SK-N-SH treated with all-trans-retinoic acid at 6 μM for 48 hours (cell line): Measurements from ENCODE around the gene CGREF1.

Experiments
- ATAC-seq: fragments of 200-7000 bp; cut with Tn5 transposase; 3 replicates; pipeline ENCODE4 v1.9.1; 2020; ENCODE audit warnings: mild to moderate bottlenecking, moderate library complexity
- ARNTL ChIP-seq: fragments of 450-650 bp; formaldehyde crosslinking; IDR thresholded peaks from 2 replicates; pipeline ENCODE4 v1.5.0; 2020; ENCODE audit warnings: low read depth, mild to moderate bottlenecking, moderate library complexity, borderline replicate concordance
- BACH2 ChIP-seq: fragments of 250-450 bp; sonication (Bioruptor Pico); IDR thresholded peaks from 2 replicates; pipeline ENCODE4 v1.9.0; 2021; ENCODE audit warnings: mild to moderate bottlenecking, borderline replicate concordance
- CSDC2 ChIP-seq: fragments of 250-450 bp; sonication (Bioruptor Pico); IDR thresholded peaks from 2 replicates; pipeline ENCODE4 v1.5.0; 2020; ENCODE audit warnings: mild to moderate bottlenecking, moderate library complexity
- ESRRG ChIP-seq: fragments of 250-450 bp; sonication (Bioruptor Pico); IDR thresholded peaks from 2 replicates; pipeline ENCODE4 v1.6.1; 2021; ENCODE audit warnings: mild to moderate bottlenecking
- GLIS3 ChIP-seq: fragments of 250-450 bp; sonication (Bioruptor Pico); IDR thresholded peaks from 2 replicates; pipeline ENCODE4 v1.5.0; 2020; ENCODE audit warnings: mild to moderate bottlenecking, moderate library complexity
- ISL1 ChIP-seq: fragments of 250-450 bp; sonication (Bioruptor Pico); IDR thresholded peaks from 2 replicates; pipeline ENCODE4 v2.1.2; 2022; ENCODE audit warnings: mild to moderate bottlenecking, moderate library complexity
- OSR1 ChIP-seq: fragments of 250-450 bp; sonication (Bioruptor Pico); IDR thresholded peaks from 2 replicates; pipeline ENCODE4 v1.8.0; 2022; ENCODE audit warnings: moderate library complexity, mild to moderate bottlenecking, inconsistent platforms
- PPARA ChIP-seq: fragments of 250-450 bp; sonication (Bioruptor Pico); IDR thresholded peaks from 2 replicates; pipeline ENCODE4 v1.5.0; 2020; ENCODE audit warnings: mild to moderate bottlenecking, borderline replicate concordance
- RARB ChIP-seq: fragments of 250-450 bp; sonication (Bioruptor Pico); IDR thresholded peaks from 2 replicates; pipeline ENCODE4 v1.8.0; 2021; ENCODE audit warnings: mild to moderate bottlenecking, moderate library complexity
- SNAI2 ChIP-seq: fragments of 250-450 bp; sonication (Bioruptor Pico); IDR thresholded peaks from 2 replicates; pipeline ENCODE4 v1.5.0; 2020; ENCODE audit warnings: mild to moderate bottlenecking, moderate library complexity
- TCF4 ChIP-seq: fragments of 250-450 bp; sonication (Bioruptor Pico); IDR thresholded peaks from 2 replicates; pipeline ENCODE4 v1.8.0; 2021; ENCODE audit warnings: mild to moderate bottlenecking, moderate library complexity, borderline replicate concordance
- ZC3H10 ChIP-seq: fragments of 250-450 bp; sonication (Bioruptor Pico); IDR thresholded peaks from 2 replicates; pipeline ENCODE4 v1.5.1; 2021; ENCODE audit warnings: mild to moderate bottlenecking, moderate library complexity
- ZFP3 ChIP-seq: fragments of 250-450 bp; sonication (Bioruptor Pico); IDR thresholded peaks from 2 replicates; pipeline ENCODE4 v1.5.0; 2020; ENCODE audit warnings: mild to moderate bottlenecking, moderate library complexity
- ZFP30 ChIP-seq: fragments of 450-650 bp; formaldehyde crosslinking; IDR thresholded peaks from 2 replicates; pipeline ENCODE4 v1.5.0; 2022; ENCODE audit warnings: mild to moderate bottlenecking, moderate library complexity
- ZNF565 ChIP-seq: fragments of 450-650 bp; formaldehyde crosslinking; conservative IDR thresholded peaks from 2 replicates; pipeline ENCODE4 v1.5.0; 2020; ENCODE audit warnings: low read depth, mild to moderate bottlenecking, moderate library complexity
- ZNF70 ChIP-seq: fragments of 450-650 bp; formaldehyde crosslinking; IDR thresholded peaks from 2 replicates; pipeline ENCODE4 v1.5.0; 2020; ENCODE audit warnings: mild to moderate bottlenecking, moderate library complexity
- ZNF8 ChIP-seq: fragments of 450-650 bp; formaldehyde crosslinking; IDR thresholded peaks from 2 replicates; pipeline ENCODE4 v1.5.0; 2020; ENCODE audit warnings: mild to moderate bottlenecking, moderate library complexity
- TF ChIP-seq, protein P1 (sequence below): fragments of 250-450 bp; sonication (Bioruptor Pico); IDR thresholded peaks from 2 replicates; pipeline ENCODE4 v1.5.0; 2020; ENCODE audit warnings: mild to moderate bottlenecking, moderate library complexity
- TF ChIP-seq, protein P2 (sequence below): fragments of 250-450 bp; sonication (Bioruptor Pico); IDR thresholded peaks from 2 replicates; pipeline ENCODE4 v1.5.1; 2021; ENCODE audit warnings: mild to moderate bottlenecking, moderate library complexity
- TF ChIP-seq, protein P3 (sequence below): fragments of 250-450 bp; sonication (Bioruptor Pico); IDR thresholded peaks from 2 replicates; pipeline ENCODE4 v1.5.1; 2020; ENCODE audit warnings: low read depth, mild to moderate bottlenecking, moderate library complexity
- TF ChIP-seq, protein P4 (sequence below): fragments of 250-450 bp; sonication (Bioruptor Pico); IDR thresholded peaks from 2 replicates; pipeline ENCODE4 v1.8.0; 2021; ENCODE audit warnings: low read depth, mild to moderate bottlenecking, moderate library complexity, borderline replicate concordance
- TF ChIP-seq, protein P5 (sequence below): fragments of 250-450 bp; sonication (Bioruptor Pico); IDR thresholded peaks from 2 replicates; pipeline ENCODE4 v1.8.0; 2020; ENCODE audit warnings: mild to moderate bottlenecking, moderate library complexity, borderline replicate concordance

CGREF1 gene

DNA sequence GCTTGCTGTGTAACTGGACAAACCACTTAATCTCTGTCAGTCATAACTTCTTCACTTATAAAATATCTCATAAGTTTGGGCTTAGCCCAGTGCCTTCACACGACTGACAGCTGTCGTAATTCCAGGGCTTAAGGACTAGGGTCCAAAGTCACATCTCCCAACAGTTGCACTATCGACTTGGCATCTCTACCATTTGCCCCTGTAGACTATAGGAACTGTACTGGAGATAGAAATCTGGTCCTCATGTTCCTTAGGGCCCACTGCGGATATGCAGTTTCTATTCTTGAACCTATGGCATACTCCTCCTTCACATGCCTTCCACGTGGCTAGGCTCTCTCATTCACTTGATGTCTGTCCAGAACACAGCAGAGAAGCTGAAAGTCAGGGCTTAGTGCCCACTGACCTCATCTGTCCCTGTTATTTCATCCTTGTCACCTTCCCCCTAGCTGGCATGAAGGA is 7.4 kb upstream of the CGREF1 start:
- no peak for ATAC-seq
- no peak for TF ChIP-seq ARNTL (CRISPR knock-in tag)
- TF ChIP-seq RARB (CRISPR knock-in tag): no peak
- no peak for TF ChIP-seq SNAI2 (CRISPR knock-in tag)
- TF ChIP-seq BACH2: no peak
- TF ChIP-seq ESRRG (CRISPR knock-in tag): no peak
- TF ChIP-seq, protein P1, sequence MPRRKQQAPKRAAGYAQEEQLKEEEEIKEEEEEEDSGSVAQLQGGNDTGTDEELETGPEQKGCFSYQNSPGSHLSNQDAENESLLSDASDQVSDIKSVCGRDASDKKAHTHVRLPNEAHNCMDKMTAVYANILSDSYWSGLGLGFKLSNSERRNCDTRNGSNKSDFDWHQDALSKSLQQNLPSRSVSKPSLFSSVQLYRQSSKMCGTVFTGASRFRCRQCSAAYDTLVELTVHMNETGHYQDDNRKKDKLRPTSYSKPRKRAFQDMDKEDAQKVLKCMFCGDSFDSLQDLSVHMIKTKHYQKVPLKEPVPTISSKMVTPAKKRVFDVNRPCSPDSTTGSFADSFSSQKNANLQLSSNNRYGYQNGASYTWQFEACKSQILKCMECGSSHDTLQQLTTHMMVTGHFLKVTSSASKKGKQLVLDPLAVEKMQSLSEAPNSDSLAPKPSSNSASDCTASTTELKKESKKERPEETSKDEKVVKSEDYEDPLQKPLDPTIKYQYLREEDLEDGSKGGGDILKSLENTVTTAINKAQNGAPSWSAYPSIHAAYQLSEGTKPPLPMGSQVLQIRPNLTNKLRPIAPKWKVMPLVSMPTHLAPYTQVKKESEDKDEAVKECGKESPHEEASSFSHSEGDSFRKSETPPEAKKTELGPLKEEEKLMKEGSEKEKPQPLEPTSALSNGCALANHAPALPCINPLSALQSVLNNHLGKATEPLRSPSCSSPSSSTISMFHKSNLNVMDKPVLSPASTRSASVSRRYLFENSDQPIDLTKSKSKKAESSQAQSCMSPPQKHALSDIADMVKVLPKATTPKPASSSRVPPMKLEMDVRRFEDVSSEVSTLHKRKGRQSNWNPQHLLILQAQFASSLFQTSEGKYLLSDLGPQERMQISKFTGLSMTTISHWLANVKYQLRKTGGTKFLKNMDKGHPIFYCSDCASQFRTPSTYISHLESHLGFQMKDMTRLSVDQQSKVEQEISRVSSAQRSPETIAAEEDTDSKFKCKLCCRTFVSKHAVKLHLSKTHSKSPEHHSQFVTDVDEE (CRISPR knock-in tag): no peak
- no peak for TF ChIP-seq ZNF70
- TF ChIP-seq ISL1 (CRISPR knock-in tag): no peak
- TF ChIP-seq, protein P2, sequence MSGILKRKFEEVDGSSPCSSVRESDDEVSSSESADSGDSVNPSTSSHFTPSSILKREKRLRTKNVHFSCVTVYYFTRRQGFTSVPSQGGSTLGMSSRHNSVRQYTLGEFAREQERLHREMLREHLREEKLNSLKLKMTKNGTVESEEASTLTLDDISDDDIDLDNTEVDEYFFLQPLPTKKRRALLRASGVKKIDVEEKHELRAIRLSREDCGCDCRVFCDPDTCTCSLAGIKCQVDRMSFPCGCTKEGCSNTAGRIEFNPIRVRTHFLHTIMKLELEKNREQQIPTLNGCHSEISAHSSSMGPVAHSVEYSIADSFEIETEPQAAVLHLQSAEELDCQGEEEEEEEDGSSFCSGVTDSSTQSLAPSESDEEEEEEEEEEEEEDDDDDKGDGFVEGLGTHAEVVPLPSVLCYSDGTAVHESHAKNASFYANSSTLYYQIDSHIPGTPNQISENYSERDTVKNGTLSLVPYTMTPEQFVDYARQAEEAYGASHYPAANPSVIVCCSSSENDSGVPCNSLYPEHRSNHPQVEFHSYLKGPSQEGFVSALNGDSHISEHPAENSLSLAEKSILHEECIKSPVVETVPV (CRISPR knock-in tag): no peak
- no peak for TF ChIP-seq ZNF8
- TF ChIP-seq CSDC2: no peak
- TF ChIP-seq ZFP3 (CRISPR knock-in tag): no peak

DNA sequence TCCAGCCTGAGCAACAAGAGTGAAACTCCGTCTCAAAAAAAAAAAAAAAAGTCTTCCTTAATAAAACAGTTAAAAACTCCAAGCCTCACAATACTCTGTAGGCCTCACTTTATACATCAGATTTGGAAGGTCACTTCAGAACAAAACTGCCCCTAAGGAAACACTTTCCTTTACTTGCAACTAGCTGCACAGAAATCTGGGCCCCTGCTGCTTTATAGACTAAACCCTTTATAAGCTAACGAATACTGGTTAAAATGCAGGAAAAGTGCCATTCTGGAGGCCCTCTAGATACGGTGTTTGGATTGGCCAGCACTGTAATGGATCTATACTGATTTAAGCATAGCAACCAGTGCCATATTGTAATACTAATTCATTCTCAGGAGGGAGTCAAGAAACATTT is 6.2 kb upstream of the CGREF1 start:
- TF ChIP-seq ISL1 (CRISPR knock-in tag) (no peak), ZFP30 (CRISPR knock-in tag) (no peak), ESRRG (CRISPR knock-in tag) (no peak), ARNTL (CRISPR knock-in tag) (no peak), GLIS3 (CRISPR knock-in tag) (no peak), ZFP3 (CRISPR knock-in tag) (no peak), ZC3H10 (no peak), BACH2 (no peak), ZNF70 (no peak), OSR1 (CRISPR knock-in tag) (no peak), TCF4 (CRISPR knock-in tag) (no peak), ZNF565 (CRISPR knock-in tag) (no peak), PPARA (CRISPR knock-in tag) (no peak), ZNF8 (no peak), SNAI2 (CRISPR knock-in tag) (no peak)
- TF ChIP-seq, protein P3, sequence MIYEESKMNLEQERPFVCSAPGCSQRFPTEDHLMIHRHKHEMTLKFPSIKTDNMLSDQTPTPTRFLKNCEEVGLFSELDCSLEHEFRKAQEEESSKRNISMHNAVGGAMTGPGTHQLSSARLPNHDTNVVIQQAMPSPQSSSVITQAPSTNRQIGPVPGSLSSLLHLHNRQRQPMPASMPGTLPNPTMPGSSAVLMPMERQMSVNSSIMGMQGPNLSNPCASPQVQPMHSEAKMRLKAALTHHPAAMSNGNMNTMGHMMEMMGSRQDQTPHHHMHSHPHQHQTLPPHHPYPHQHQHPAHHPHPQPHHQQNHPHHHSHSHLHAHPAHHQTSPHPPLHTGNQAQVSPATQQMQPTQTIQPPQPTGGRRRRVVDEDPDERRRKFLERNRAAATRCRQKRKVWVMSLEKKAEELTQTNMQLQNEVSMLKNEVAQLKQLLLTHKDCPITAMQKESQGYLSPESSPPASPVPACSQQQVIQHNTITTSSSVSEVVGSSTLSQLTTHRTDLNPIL (CRISPR knock-in tag): no peak
- TF ChIP-seq, protein P4, sequence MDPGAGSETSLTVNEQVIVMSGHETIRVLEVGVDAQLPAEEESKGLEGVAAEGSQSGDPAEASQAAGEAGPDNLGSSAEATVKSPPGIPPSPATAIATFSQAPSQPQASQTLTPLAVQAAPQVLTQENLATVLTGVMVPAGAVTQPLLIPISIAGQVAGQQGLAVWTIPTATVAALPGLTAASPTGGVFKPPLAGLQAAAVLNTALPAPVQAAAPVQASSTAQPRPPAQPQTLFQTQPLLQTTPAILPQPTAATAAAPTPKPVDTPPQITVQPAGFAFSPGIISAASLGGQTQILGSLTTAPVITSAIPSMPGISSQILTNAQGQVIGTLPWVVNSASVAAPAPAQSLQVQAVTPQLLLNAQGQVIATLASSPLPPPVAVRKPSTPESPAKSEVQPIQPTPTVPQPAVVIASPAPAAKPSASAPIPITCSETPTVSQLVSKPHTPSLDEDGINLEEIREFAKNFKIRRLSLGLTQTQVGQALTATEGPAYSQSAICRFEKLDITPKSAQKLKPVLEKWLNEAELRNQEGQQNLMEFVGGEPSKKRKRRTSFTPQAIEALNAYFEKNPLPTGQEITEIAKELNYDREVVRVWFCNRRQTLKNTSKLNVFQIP: no peak
- TF ChIP-seq, protein P1 (CRISPR knock-in tag): no peak
- TF ChIP-seq, protein P5, sequence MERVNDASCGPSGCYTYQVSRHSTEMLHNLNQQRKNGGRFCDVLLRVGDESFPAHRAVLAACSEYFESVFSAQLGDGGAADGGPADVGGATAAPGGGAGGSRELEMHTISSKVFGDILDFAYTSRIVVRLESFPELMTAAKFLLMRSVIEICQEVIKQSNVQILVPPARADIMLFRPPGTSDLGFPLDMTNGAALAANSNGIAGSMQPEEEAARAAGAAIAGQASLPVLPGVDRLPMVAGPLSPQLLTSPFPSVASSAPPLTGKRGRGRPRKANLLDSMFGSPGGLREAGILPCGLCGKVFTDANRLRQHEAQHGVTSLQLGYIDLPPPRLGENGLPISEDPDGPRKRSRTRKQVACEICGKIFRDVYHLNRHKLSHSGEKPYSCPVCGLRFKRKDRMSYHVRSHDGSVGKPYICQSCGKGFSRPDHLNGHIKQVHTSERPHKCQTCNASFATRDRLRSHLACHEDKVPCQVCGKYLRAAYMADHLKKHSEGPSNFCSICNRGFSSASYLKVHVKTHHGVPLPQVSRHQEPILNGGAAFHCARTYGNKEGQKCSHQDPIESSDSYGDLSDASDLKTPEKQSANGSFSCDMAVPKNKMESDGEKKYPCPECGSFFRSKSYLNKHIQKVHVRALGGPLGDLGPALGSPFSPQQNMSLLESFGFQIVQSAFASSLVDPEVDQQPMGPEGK: no peak
- ATAC-seq: no peak
